GM15510 (cell line): ENCODE data around the gene ZNF175.

Experiments
- POLR2A ChIP-seq: IDR thresholded peaks from 3 replicates; pipeline ENCODE4 v1.6.1; 2011; ENCODE audit warnings: borderline replicate concordance; ENCODE audit not compliant: insufficient read length; ENCODE audit errors: extremely low read depth

Gene ZNF175

GRCh38 chr19:51547397-51548212, 23.5 kb upstream of the ZNF175 start:
- TF ChIP-seq POLR2A = no peak

GRCh38 chr19:51548213-51548651, 22.9 kb upstream of the ZNF175 start:
- no peak for TF ChIP-seq POLR2A

- TF ChIP-seq POLR2A = no peak
Measured at GRCh38 chr19:51548891-51549305, 22.2 kb upstream of the ZNF175 start.

GRCh38 chr19:51549533-51550324, 21.4 kb upstream of the ZNF175 start:
- TF ChIP-seq POLR2A = no peak

GRCh38 chr19:51550848-51551672, 20.0 kb upstream of the ZNF175 start:
- TF ChIP-seq POLR2A = no peak

- TF ChIP-seq POLR2A = no peak
Measured at GRCh38 chr19:51551673-51552432, 19.2 kb upstream of the ZNF175 start.

GRCh38 chr19:51552608-51552995, 18.5 kb upstream of the ZNF175 start:
- no peak for TF ChIP-seq POLR2A

GRCh38 chr19:51552996-51553725, 17.9 kb upstream of the ZNF175 start:
- no peak for TF ChIP-seq POLR2A

GRCh38 chr19:51559240-51559639, 11.8 kb upstream of the ZNF175 start:
- no peak for TF ChIP-seq POLR2A

GRCh38 chr19:51560339-51560738, 10.7 kb upstream of the ZNF175 start:
- TF ChIP-seq POLR2A = no peak

- TF ChIP-seq POLR2A = no peak
Measured at GRCh38 chr19:51564791-51565190, 6.3 kb upstream of the ZNF175 start.

GRCh38 chr19:51565583-51565982, 5.5 kb upstream of the ZNF175 start:
- no peak for TF ChIP-seq POLR2A

- no peak for TF ChIP-seq POLR2A
Measured at GRCh38 chr19:51566489-51567100, 4.5 kb upstream of the ZNF175 start.
